SKM-1 (cell line): Measurements from ENCODE around the gene GRIK4.
"Not testable (repeated sequence)": the region's sequence is repeated elsewhere in the genome, so short reads cannot be mapped to it uniquely, and the experiment has no call there.

Source experiments
- DNase-seq: peaks from one replicate; lab custom pipeline; 2025; ENCODE audit not compliant: unreplicated experiment; lab: John Stamatoyannopoulos, UW

The GRIK4 gene

DNA sequence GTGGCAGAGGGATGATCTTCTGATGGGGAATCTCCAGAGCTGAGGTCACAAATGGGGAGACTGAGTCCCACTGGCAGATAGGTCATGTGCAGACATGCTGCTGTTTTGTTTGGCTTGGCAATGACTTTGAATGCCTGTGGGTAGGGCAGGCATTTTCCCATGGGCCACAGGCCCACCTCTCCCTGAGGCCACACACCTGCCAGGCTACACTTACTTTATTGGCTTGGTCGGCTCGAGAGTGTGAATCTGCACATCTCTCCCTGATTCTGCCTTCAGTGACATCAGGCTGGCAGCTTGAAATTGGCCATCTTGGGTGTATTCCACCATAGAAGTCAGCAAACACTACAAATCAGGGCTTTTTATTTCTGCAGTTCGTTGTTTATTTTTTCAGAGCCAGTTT is 91.5 kb downstream of the GRIK4 start:
- DNase-seq = no peak

DNA sequence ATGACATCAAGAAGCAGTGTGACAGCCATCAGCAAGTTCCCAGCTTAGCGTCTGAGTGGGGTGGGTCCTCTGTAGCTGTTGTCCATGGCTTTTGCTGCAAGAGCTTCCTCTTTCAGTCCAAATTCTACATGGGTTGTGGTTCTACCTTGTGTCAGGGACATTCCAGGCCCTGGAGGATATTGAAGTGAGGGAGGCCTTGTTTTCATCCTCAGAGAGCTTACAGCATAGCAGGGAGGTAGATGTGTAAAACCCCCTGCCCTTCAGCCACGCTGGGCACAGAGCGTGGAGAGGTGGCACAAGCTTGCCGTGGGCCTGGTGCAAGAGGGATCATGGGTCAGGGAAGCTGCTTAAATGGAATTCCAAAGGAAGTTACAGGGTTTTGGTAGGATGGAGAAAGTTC is 93.9 kb downstream of the GRIK4 start:
- DNase-seq = no peak

DNA sequence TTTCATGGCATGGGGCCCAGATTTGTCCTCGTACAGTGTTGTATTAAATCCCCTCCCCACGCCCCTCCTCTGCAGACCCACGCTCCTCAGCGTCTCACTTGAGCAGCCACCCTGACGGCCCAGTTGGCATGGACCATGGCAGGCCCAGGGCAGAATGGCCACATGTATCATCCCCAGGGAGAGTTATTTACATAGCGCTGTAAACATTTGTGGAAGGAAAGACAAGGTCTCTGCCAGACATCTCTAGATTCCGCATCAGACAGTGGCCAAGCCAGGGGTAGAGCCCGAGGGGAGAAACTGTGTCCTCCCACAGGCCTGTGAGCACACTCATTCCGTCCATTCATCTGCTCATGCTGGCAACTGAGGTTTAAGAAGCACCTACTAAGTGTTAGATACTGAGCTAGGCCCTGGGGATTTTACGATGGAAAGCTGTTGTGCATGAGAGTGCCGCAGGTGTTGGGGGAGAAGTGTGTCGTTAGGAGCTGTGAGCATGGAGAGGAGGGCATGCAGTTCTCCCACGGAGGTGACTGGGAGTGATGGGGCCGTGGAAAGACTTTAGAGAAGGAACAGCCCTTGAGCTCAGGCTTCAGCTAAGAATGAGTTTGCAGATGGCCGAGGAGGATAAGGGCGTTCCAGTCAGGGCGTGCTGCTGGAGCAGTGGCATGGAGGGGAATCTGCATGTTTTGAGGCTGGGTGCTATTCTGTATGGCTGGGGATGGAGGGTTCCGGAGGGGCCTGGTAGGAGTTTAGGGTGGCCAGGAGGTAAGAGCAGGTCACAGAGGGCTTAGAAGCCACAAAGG is 94.9 kb downstream of the GRIK4 start:
- no peak for DNase-seq

DNA sequence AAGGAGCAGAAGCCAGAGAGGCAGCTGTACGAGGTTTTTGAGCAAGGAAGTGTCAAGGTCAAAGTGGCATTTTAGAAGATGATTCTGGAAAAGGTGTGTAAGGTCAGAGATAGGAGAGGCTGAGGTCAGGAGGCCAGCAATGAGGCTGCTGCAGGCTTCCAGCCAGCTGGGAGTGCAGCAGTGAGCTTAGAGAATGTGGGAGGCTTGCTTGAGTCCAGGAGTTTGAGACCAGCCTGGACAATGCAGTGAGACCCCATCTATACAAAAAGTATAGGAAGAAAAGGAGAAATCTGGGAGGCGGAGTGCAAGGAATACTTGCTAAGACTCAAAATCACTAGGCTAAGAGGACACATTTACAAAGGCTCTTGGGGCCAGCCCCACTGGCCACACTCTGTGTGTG is 96.5 kb downstream of the GRIK4 start:
- DNase-seq = no peak

DNA sequence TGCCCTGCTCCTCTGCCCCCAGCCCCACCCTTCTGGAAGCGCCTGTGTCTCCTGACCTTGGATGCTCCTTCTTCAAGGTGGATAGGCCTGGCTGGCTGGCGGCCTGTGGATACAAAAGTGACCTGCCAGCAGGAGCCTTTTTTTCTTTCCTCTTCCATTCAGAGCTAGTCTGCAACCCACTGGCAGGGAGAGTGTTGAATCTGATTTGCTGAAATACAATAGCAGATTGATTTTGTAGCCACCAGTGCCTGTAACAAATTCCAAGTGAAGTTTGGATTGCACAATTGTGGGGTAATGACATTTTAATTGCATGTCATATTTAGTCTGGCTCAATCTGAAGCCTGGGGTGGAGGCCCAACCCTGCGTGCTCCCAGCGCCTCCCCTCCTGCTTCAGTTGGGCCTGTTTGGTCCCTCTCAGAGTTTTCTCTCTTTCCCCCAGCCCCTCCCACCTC is 97.2 kb downstream of the GRIK4 start:
- no peak for DNase-seq

DNA sequence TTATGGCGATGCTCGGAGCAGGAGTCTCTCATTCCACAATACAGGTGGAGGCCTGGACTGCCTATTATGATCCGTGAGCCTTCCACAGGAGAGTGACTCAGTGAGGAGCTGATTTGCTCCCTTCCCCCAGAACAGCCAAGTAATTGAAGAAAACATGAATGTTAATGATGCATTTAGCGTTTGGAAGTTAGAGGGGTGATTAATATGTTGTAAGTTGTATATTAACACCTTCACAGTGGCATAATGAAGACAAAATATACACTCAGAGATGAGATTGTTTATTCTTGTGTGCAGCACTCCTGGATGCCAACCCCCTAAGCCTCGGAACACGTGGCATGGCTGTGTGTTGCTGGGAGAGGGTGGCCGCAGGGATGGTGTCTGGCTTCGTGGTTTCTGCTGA is 98.6 kb downstream of the GRIK4 start:
- DNase-seq = no peak

DNA sequence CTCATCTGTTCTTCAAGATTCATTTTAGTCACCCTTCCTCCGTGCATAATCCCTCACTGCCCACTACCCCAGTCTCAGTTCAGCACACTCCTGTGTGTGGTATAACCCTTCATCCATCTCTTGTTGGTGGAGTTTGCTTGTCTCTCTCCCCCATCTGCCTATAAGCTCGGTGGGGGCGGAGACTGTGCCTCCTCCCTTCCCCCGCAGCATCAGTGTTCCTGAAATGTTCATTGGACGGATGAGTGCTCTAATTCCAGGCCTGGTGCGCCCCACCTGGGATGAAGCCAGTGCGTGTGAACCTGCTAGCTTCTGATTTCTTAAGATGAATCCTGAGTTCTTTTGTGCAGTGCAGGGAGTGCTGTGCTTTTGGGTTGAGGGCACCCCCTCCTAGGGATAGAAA is 100.0 kb downstream of the GRIK4 start:
- no peak for DNase-seq

DNA sequence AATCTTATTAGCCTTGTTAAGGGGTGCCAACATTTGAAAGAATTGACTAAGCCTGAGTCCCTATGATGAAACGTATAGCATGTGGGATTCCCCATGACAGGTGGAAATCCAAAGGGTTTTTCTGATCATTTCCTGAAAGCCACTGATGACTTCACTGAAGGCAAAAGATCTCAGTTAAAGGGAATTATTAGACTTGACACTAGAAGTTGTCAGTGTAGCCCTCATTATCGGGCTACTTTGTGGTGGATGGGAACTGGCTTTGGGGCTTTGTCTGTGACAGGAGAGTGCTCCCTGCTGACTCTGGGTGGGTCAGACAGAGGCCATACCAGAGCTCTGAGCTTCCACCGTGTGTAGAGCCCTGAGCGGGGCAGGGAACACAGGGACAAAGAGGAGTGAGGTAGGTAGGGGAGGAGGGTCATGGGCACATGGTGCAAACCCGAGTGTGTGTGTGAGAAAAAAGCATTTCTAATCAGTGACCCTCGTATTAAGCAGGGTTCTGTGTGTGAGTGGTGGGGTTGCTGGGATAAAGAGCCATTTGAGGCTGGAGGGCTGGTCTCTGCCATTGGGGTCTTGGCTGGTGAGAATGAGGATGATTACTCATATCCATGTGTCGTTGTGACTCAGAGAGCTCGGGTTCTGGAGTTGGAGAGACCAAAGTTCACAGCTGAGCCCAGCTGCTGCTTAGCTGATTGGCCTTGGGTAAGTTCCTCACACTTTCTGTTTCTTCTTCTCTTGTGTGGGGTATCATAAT is 101.1 kb downstream of the GRIK4 start:
- no peak for DNase-seq

DNA sequence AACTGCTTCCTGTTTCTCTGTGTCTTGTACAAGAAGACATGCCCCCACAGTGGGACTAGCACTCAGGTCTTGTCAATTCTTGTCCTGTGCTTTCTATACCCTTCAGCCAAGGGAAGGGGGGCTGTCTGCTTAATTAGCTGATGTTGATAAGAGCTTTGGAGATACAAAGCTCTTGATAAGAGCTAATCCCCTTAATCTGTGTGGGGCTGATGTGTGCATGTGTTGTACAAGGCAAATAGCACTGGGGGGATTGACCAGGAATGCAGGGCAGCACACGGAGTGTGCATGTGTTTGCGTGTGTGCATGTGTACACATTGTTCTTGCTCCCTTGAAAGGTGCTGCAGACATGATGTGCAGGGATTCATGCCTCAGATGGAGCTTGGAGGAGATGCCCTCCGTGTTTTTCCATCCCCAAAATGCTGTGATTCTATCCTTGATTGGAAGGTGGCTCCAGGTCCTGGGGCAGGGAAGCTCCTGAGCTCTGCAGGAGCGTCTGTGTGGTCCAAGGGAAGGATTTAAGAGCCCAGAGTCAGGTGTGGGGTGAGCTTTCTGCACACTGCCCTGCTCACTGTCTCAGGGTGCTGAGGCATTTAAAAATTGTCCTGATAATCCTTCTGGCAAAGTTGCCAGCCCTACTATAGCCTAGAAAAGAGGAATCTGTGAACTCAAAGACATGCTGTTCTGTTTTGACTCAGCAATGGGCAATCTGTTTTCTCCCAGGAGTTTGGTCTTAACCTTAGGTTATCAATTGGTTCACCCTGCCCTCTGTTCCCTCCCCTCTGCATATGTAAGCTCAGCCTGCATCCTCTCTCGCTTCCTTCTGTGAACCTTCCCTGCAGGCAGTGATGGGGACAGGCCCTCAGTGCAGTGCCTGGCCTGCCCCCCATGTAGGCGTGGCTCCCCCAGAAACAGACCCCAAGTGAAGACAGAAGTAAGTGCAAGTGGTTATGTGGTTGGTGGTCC is 102.0 kb downstream of the GRIK4 start:
- no peak for DNase-seq

DNA sequence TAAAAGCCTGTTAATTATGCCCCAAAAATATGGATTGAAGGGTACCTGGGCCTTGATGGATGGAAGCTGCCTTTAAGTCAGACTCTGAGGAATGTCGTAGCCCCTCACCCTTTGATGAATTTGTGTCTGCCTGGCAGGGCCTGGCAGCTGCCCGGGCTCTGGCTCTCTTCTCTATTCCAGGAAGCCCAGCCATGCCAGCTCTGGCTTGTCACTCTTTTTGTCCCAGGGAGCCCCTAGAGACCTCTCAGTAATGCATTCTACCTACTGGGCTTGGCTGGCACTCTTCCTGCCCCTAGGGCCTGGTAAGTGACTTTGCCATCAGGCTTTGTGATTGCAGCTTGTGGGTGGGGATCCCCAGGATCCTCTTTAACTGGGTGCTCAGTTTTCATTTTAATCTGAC is 103.8 kb downstream of the GRIK4 start:
- no peak for DNase-seq

DNA sequence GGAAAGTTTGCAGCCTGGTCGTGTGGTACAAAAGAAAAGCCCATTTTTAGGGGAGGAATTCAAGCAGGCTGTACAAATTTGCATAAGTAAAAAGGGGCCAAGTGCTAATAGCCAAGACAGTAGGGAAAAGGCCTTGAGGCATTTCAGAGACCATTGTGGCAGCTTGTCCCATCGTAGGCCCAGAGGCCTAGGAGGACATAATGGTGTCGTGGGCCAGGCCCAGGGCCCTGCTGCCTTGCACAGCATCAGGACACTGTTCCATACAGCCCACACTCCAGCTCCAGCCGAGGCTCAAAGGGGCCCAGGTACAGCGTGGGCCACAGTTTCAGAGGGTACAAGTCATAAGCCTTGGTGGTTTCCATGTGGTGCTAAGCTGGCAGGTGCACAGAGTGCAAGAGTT is 106.9 kb downstream of the GRIK4 start:
- no peak for DNase-seq

DNA sequence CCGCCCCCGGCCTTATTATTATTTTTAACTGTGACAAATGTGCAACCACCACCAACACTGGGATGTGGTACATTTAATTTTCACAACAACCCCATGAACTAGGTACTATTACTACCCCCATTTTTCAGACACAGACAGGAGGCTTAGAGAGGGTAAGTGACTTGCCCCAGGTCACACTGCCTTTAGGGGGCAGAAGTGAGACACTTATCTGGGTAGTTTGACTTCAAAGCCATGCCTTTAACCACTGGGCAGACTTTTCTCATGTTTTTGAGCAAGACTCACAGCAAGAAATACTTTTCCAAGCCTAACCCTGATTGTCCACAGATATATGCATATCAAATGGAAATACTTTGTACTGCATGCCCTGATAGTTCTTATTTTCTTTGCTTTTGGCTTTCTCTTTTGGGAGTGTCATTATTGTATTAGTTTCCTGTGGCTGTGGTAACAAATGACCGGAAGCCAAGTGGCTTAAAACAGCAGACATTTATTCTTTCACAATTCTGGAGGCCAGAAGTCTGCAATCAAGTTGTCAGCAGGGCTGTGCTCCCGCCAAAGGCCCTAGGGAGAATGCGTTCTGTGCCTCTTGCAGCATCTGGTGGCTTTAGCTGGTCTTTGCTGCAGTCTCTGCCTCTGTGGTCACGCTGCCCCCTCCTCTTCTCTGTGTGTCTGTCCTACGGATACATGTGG is 110.8 kb downstream of the GRIK4 start:
- DNase-seq = peak; percentile 6

DNA sequence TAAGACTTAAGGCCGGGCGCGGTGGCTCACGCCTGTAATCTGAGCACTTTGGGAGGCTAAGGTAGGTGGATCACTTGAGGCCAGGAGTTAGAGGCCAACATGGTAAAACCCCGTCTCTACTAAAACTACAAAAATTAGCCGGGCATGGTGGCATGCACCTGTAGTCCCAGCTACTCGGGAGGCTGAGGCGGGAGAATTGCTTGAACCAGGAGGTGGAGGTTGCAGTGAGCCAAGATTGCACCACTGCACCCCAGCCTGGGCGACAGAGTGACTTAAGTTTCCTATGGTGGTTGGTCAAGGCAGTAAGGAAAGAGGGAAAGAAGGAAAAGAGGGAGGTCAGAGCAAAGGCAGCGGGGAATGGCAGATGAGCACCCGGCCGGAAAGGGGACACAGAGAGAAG is 113.4 kb downstream of the GRIK4 start:
- not testable (repeated sequence) for DNase-seq

DNA sequence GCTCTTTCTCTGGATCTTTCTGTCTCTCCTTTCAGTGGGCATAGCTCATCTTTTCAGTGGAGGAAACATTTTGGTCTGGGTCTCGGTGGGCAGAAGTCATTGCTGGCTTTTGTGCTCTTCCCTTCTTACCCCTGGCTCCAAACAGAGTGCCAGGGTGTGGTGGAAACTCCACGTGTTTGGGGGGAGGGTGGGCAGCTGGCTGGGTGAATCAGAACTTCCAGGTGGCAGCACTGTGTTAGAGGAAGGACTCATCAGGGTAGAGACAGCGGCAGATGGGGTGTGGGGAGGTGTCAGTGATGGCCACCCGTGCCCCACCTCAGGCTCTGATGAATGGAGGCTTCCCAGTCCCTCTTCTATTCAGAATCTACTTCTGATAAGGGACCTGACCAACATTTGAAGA is 114.0 kb downstream of the GRIK4 start:
- DNase-seq = no peak

DNA sequence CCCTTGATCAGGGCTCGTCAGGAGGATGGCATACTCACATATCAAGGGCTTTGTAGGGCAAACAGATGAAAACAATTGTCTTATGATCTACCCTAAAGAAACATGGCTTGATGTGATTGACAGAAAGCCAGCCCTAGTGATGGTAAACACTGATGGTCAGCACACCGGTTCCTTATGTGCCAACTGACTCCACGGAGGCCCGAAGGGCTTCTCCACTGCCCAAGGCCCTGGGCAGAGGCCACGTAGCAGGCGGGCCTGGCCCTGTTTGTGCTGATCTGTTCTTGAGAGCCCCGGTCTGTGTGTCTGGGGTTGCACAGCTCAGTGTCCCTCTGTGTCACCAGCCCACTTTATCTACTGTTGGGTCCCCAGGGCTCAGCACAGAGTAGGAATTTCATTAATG is 115.2 kb downstream of the GRIK4 start:
- DNase-seq = no peak

DNA sequence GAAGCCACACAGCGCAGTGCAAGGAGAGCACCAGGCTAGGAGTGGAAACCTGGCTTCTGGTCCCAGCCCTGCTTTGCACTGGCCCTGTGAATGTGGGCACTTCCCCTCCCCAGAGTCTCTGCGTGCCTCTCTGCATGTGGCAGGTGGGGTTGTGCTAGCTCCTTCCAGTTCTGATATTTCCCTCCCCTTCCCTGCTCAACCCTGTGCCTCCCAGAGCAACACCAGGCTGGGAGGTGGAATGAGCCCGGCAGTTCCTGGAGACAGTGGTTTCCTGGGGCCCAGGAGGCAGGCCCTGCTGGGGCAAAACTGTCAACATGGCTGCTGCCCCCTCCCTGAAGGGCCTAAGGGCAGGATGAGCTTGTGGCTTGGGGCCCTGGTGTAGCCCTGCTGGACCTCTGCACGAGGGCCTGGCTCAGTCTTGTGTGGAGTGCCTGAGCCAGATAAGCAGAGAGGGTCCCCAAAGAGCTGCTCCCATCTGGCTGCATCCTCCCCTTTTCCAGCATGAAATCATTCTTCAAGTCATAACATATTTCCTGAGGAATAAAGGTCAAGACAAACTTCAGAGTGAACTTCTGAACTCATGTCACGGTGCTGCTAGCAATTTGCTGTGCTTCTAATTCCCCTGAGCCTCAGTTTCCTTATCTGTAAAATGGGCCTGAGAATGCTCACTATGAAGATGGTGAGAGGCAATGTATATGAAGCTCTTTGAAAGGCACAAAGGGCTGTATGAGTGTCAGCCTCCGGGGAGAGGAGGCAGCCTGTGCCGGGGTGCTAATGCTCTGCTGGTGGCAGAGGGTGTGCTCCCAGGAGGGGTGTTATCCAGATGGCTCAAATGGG is 116.0 kb downstream of the GRIK4 start:
- no peak for DNase-seq

DNA sequence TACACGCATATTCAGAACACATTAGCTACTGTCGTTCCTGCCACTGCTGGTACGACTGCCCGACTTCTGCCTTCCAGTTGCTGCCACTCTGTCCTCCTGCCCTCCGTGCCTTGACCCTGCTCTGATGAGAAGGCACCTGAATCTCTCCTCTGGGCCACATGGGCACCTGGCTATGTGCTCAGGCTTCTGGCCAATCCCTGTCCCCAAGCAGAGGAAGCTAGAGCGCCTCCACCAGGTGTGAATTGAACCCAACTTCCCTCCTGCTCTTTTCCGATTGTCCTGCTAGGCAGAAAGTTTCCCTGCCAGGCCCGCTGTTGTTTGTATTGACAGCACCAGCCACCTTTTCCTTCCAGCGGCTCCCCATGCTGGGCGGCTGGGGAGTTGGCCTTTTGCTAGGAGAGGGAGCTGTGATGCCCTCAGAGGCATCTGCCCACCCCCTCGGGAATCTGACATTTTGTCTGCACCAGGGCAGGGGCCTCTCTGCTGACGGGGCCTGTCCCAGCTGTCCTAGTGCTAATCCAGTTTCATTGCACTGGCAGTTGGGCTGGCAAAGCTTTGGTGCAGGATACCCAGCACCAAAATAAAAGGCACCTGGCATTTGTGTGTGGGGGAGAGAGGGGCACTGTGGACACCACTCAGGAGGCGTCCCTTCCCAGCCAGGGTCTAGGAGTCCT is 118.0 kb downstream of the GRIK4 start:
- DNase-seq = no peak

DNA sequence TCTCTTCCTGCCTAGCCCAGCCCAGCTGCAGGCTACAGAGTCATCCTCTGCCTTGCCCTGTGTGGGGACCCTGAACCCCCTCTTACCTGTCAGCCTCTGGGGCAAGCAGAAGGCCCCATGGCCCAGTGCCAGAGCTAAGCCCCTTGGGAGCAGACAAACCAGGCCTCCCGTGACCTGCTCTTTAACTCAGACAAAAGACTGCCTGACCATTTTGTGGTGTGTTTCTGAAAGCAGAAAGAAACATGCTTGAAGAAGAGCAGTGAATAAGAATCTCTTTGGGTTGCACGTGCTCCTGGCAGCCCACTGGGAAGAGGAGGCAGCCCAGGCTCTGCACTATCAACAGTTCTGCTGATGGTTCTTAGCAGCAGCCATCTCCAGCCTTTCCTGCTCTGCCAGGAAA is 118.6 kb downstream of the GRIK4 start:
- no peak for DNase-seq

DNA sequence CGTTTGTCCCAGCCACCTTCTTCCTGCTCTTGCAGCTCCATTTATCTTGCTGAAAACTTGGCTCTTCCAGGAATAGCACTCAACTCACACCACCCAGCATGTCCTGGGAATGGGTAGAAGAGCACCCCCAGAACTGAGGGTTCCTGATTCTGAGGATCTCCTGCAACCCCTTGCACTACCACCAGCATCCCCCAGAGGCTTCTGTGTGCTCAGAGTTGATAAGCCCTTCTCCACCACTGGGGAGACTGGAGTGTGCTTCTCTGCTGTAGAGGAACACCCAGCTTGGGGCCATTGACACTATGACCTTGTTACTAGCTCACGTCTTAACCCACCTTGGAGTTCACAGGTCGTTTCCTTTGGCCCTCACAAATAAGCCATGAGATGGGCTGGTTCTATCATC is 121.0 kb downstream of the GRIK4 start:
- no peak for DNase-seq
